Gastroesophageal sphincter (tissue), 3 donors: ENCODE results near the gene RNU2-63P.

Experiments
- EP300 ChIP-seq: sonication (generic); formaldehyde crosslinking; IDR thresholded peaks from one replicate; pipeline ENCODE4 v1.6.1; 2017; ENCODE audit warnings: antibody characterized with exemption, mild to moderate bottlenecking
- POLR2A ChIP-seq, 2 donors: fragments of 450-650 bp; IDR thresholded peaks; one replicate each; pipeline ENCODE4 v1.6.1; 2017; ENCODE audit warnings: antibody characterized with exemption in 2 of 2, mild to moderate bottlenecking in 2 of 2, moderate library complexity in 1 of 2
- POLR2AphosphoS5 ChIP-seq: sonication (generic); formaldehyde crosslinking; IDR thresholded peaks from one replicate; pipeline ENCODE4 v1.6.1; 2017; ENCODE audit warnings: antibody characterized with exemption
- TF ChIP-seq, protein P1 (sequence below), 4 experiments: fragments of 200-600 bp in 2 of 4; fragments of 450-650 bp in 2 of 4; sonication (generic) in 1 of 4; IDR thresholded peaks; one replicate each; pipeline ENCODE4 v1.5.1; 2017 to 2019; ENCODE audit warnings: antibody characterized with exemption in 4 of 4, mild to moderate bottlenecking in 2 of 4, moderate library complexity in 2 of 4

DNA sequence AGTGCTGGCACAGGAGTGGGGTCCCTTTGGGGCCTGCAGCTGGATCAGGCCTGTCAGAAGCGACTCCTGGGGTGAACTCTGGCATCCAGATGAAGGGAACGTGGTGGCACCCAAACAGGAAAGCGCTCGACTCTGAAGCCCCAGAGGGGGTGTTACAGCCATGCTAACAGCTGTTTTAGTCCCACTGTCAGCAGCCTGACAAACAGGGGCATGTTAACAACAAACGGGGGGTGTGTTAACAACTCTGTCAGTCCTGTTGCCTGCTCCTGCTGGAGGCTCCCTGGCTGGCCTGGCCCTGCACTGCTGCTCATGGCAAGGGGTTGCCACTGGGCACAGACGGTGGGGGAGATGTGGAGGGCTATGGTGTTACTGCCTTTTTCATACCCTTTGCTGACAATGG is 2.6 kb upstream of the RNU2-63P start:
- TF ChIP-seq, protein P1, sequence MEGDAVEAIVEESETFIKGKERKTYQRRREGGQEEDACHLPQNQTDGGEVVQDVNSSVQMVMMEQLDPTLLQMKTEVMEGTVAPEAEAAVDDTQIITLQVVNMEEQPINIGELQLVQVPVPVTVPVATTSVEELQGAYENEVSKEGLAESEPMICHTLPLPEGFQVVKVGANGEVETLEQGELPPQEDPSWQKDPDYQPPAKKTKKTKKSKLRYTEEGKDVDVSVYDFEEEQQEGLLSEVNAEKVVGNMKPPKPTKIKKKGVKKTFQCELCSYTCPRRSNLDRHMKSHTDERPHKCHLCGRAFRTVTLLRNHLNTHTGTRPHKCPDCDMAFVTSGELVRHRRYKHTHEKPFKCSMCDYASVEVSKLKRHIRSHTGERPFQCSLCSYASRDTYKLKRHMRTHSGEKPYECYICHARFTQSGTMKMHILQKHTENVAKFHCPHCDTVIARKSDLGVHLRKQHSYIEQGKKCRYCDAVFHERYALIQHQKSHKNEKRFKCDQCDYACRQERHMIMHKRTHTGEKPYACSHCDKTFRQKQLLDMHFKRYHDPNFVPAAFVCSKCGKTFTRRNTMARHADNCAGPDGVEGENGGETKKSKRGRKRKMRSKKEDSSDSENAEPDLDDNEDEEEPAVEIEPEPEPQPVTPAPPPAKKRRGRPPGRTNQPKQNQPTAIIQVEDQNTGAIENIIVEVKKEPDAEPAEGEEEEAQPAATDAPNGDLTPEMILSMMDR (IDR thresholded peaks at IDR 0.05): no peak
- TF ChIP-seq POLR2A (IDR thresholded peaks at IDR 0.05) (no peak), POLR2AphosphoS5 (no peak), EP300 (no peak)
